GM19468 (cell line): ENCODE data around the gene HOXC4.

Source experiments
- ATAC-seq: cut with Tn5 transposase; IDR thresholded peaks from one replicate; pipeline ENCODE4 v1.9.1; 2021; ENCODE audit warnings: mild to moderate bottlenecking, moderate library complexity, moderate number of reproducible peaks; ENCODE audit not compliant: unreplicated experiment; ENCODE audit errors: extremely low read depth

HOXC4 gene

GRCh38 chr12:54015018-54015931, 38.4 kb upstream of the HOXC4 start:
- ATAC-seq = no peak

- no peak for ATAC-seq
Observed at GRCh38 chr12:54016051-54016450, 37.6 kb upstream of the HOXC4 start.

DNA sequence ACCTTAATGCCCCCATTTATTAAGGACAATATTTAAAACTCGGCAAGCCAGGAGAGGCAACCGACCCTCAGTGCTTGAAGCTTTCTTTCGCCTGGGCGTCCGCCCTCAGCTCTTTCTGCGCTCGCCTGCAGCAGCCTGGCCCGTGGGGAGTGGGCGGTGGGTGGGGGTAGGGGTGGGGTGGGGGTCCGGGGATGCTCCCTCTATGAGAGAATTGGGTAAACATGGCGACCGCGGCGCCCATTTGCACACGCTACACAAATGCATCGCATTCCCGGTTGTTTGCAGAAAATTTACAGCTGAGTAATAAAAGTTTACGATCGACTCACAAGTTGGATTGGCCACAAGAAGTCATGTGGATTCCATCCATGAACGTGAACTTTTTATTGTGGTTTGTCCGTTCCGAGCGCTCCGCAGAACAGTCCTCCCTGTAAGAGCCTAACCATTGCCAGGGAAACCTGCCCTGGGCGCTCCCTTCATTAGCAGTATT, 37.1 kb upstream of the HOXC4 start:
- ATAC-seq = no peak

DNA sequence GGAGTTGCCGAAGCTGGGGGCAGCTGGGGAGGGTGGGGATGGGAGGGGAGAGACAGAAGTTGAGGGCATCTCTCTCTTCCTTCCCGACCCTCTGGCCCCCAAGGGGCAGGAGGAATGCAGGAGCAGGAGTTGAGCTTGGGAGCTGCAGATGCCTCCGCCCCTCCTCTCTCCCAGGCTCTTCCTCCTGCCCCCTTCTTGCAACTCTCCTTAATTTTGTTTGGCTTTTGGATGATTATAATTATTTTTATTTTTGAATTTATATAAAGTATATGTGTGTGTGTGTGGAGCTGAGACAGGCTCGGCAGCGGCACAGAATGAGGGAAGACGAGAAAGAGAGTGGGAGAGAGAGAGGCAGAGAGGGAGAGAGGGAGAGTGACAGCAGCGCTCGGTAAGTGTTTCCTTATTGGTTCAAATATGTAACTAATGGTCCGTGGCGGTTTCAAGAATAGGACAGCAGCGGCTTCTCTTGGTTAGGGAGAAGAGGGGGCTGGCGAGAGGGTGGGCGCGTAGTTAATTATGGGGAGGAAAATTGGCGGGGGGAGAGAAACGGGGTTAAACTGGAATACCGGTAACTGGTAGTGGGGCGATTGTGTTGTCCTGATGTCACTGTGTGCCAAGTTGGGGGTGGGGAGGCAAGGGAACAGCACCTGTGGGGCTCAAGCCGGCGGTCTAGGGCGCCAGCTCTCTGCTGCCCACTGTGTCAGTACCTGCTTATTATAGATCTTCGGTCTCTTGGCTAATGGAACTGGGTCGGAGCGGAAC, 36.4 kb upstream of the HOXC4 start:
- no peak for ATAC-seq

- ATAC-seq = peak; percentile 58
Observed at GRCh38 chr12:54017878-54018467, 35.7 kb upstream of the HOXC4 start.

GRCh38 chr12:54018468-54018984, 35.1 kb upstream of the HOXC4 start:
- ATAC-seq = no peak

- no peak for ATAC-seq
Observed at GRCh38 chr12:54019091-54019811, 34.4 kb upstream of the HOXC4 start.

DNA sequence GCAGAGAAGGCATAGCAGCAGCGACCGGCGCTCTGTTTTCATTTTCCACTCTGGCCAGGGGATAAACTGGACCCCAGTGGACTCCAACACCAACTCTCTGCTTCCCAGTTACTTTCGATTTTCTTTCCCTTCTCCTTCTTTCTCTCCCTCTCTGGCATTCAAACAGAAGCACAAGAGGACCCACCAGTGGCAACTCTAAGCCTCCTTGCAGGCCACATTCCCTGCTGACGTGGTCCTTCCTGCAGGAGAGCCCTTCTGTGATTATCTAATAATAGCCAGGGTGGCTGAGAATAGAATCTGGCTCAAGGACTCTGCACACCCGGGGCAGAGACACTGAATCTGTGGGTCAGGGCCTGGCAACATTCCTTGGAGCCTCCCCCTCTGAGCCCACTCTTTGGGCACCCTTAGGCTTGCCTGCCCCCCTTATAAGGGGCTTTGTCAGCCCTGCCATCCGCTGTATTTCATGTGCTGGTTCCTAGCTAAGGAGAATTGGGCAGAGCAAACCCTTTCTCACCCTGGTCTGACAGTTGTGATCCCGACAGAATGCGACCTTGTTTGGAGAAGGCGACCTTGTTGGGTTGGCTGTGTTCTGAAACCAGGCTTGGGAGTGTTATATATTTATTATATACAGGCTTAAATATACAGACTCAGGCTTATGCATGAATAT, 33.6 kb upstream of the HOXC4 start:
- no peak for ATAC-seq

- ATAC-seq = no peak
Observed at GRCh38 chr12:54020591-54021405, 32.8 kb upstream of the HOXC4 start.

GRCh38 chr12:54021432-54022013, 32.1 kb upstream of the HOXC4 start:
- ATAC-seq = no peak

GRCh38 chr12:54022960-54023884, 30.4 kb upstream of the HOXC4 start:
- ATAC-seq = no peak

DNA sequence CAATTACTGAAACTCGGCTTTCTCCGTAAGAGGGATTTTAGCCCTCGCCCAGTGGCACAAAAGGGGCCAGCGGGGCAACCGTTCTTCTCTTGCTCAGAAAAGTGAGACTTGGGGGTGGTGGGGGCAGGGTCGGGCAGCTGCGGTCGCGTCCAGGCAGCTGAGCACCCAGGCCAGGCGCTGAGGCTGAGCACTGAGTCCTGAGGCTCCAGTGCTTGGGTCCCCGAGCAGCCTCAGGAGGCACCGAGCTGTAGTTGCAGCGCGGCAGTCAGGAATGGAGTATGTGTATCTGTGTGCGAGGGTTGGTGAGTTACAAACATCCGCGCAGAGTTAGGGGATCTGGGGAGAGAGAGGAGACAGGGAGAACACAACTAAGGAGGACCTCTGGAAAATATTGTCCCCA, 29.5 kb upstream of the HOXC4 start:
- no peak for ATAC-seq

GRCh38 chr12:54024581-54025305, 28.9 kb upstream of the HOXC4 start:
- no peak for ATAC-seq

- ATAC-seq = no peak
Observed at GRCh38 chr12:54025499-54026405, 27.9 kb upstream of the HOXC4 start.

GRCh38 chr12:54026640-54027441, 26.8 kb upstream of the HOXC4 start:
- ATAC-seq = no peak
